Thymus (tissue), 11 donors: ENCODE results near the gene HAUS1. TPM values are rescaled to one million over a fixed set of nuclear protein-coding genes. Genes with fewer than 3 reads are reported as not detected.
"Not testable (repeated sequence)": the region's sequence is repeated elsewhere in the genome, so short reads cannot be mapped to it uniquely, and the experiment has no call there.

ENCODE experiments used
- DNase-seq, 9 donors: peaks; one replicate each; pipeline ENCODE4 v3.0.0-alpha.2; 2013; ENCODE audit warnings: low spot score in 9 of 9, low read depth in 6 of 9, missing footprints in 1 of 9
- H3K27ac ChIP-seq, 2 donors: one replicate each; pipeline ENCODE4 v1.5.1; 2013; ENCODE audit warnings: control low read depth in 1 of 2, low read depth in 1 of 2, low read length in 1 of 2, mild to moderate bottlenecking in 1 of 2, moderate library complexity in 1 of 2
- H3K27me3 ChIP-seq, 2 donors: one replicate each; pipeline ENCODE4 v1.5.1; 2013; ENCODE audit warnings: low read length in 1 of 2; ENCODE audit not compliant: control insufficient read depth in 2 of 2, insufficient read depth in 1 of 2
- H3K36me3 ChIP-seq, 2 donors: one replicate each; pipeline ENCODE4 v1.5.1; 2013; ENCODE audit warnings: low read length in 1 of 2, mild to moderate bottlenecking in 1 of 2, moderate library complexity in 1 of 2; ENCODE audit not compliant: control insufficient read depth in 2 of 2, insufficient read depth in 2 of 2
- H3K4me1 ChIP-seq, 2 donors: one replicate each; pipeline ENCODE4 v1.5.1; 2013; ENCODE audit warnings: low read length in 2 of 2; ENCODE audit not compliant: control insufficient read depth in 2 of 2, insufficient read depth in 2 of 2
- H3K4me3 ChIP-seq, 2 donors: one replicate each; pipeline ENCODE4 v1.5.1; 2013; ENCODE audit warnings: low read length in 2 of 2, control low read depth in 1 of 2, mild to moderate bottlenecking in 1 of 2
- H3K9me3 ChIP-seq, 2 donors: one replicate each; pipeline ENCODE4 v1.5.1; 2013; ENCODE audit warnings: low read length in 1 of 2, mild to moderate bottlenecking in 1 of 2; ENCODE audit not compliant: control insufficient read depth in 2 of 2, insufficient read depth in 1 of 2
- WGBS: extraction: QIAGEN DNeasy Blood & Tissue Kit; methylation state at CpG from one replicate; pipeline ENCODE4 v1.1.7; 2013; 5-methylcytosine and 5-hydroxymethylcytosine counted together
- polyA plus RNA-seq: library from polyadenylated mRNA; stranded (reverse); fragments of 200-250 nt; gene quantifications from one replicate; pipeline ENCODE4 v1.2.3, GENCODE V29; 2013
- total RNA-seq: library from RNA; stranded (reverse); fragments of 120-200 nt; gene quantifications from one replicate; pipeline ENCODE4 v1.2.4, GENCODE V29; 2013
- donor health status: healthy.

Gene HAUS1
- total and polyA plus RNA-seq, 2 donors: 45.7 to 72.9 TPM

DNA sequence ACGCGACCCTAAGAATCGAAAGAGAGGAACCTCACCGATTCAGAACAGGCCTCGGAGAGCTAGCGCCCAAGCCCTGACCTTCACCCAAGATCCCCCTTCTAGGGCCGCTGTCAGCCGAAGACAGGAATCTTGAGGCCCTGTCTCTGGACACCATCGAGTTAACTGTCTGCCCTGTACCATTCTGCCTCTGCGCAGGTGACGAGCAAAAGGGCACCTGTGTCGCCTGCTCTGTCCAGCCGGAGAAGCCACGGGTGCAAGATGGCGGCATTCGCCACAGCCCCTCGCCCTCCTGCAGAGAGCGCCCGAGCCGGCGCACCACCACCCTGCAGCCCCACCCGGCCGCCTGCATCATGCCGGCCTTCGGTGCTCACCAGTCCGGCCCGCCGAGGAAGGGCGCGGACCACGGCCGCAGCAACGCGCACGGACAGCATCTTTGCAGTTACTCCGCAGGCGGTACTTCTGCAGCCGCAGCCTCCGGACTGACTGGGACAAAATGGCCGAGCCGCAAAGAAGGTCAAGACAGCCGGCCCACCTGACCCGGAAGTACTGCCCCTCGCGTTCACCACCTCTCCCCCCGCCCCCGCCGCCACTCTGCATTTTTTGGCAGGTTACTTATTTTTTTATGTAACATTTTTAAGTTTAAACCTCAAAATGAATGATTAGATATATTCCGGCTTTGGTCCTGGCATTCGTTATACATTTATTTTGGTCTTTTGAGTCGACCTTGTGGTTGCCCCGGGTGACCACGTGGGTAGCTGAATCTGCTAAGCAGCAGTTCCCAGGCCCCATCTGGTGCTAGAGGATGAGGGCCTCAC lies 6.2 kb upstream of the HAUS1 start, which contains the start of gene ATP5F1A:
ATP5F1A (minus strand) TSS at position 496 of the 815 bp plus-strand sequence; CDS start at position 431, 65 bp downstream.
- peak within 1 kb of the TSS; percentile 91 to 95 for H3K27ac ChIP-seq
- H3K4me3 ChIP-seq: peak within 1 kb of the TSS; percentile 77 to 82
- peaks cover 15 to 16% of the 10 kb centered on the region in 2 donors for H3K4me1 ChIP-seq
- no peaks in the 10 kb centered on the region for H3K27me3 ChIP-seq
- no peaks in the 10 kb centered on the region for H3K9me3 ChIP-seq
- peak in 8 of 9 donors; percentile 72 to 92 (median 78) for DNase-seq
- under 1% methylated on average over 53 of the region's 53 CpGs for WGBS
- H3K36me3 ChIP-seq: peaks cover 12 to 21% of the 10 kb centered on the region in 2 donors

GRCh38 chr18:46098616-46098933 lies 5.6 kb upstream of the HAUS1 start:
- Histone ChIP-seq H3K27me3 (no peaks in the 10 kb centered on the region), H3K4me1 (peaks cover 15 to 16% of the 10 kb centered on the region in 2 donors), H3K27ac (peak overlapping the region; percentile 57 to 91), H3K9me3 (no peaks in the 10 kb centered on the region), H3K36me3 (peaks cover 7 to 15% of the 10 kb centered on the region in 2 donors), H3K4me3 (peak overlapping the region; percentile 77 to 82)
- 43% methylated on average over 16 of the region's 16 CpGs for WGBS
- peak in 1 of 9 donors; percentile 36 for DNase-seq

DNA sequence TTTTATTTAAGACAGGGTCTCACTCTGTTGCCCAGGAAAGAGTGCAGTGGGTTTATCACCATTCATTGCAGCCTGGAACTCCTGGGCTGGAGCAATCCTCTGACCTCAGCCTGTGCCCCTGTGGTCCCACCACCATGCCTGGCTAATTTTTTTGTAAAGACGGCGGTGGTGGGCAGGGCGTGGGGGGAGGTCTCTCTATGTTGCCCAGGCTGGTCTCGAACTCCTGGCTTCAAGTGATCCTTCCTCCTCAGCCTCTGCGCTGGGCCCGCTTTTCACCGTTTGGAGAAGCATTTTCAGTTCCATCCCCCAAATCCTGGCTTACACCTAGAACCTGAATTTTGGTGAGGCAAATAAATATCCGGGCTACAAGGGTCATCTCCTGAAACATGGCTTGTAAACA lies 4.7 kb upstream of the HAUS1 start:
- H3K27me3 ChIP-seq: no peaks in the 10 kb centered on the region
- DNase-seq: no peak
- H3K4me1 ChIP-seq: peaks cover 15 to 20% of the 10 kb centered on the region in 2 donors
- H3K4me3 ChIP-seq: no peak overlapping the region
- 98% methylated on average over 8 of the region's 8 CpGs for WGBS
- peaks cover 0 to 8% of the 10 kb centered on the region in 2 donors for H3K36me3 ChIP-seq
- no peak overlapping the region for H3K27ac ChIP-seq
- H3K9me3 ChIP-seq: no peaks in the 10 kb centered on the region

- H3K9me3 ChIP-seq: no peaks in the 10 kb centered on the region
- H3K4me1 ChIP-seq: peaks cover 0 to 3% of the 10 kb centered on the region in 2 donors
- H3K36me3 ChIP-seq: peaks cover 17 to 26% of the 10 kb centered on the region in 2 donors
- H3K27ac ChIP-seq: no peak overlapping the region
- 98% methylated on average over 5 of the region's 5 CpGs for WGBS
- no peak for DNase-seq
- no peak overlapping the region for H3K4me3 ChIP-seq
- H3K27me3 ChIP-seq: no peaks in the 10 kb centered on the region
Measured at GRCh38 chr18:46109386-46109785, 5.2 kb downstream of the HAUS1 start.

DNA sequence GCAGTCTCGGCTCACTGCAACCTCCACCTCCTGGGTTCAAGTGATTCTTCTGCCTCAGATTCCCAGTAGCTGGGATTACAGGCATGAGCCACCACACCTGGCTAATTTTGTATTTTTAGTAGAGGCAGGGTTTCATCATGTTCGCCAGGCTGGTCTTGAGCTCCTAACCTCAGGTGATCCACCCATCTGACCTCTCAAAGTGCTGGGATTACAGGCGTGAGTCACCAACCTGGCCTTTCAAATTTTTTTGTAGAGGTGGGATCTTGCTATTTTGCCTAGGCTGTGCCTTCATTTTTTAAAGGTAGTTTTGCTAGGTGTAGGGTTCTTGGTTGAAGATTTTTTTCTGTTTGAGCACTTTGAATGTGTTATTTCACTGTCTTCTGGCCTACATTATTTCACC lies 6.2 kb downstream of the HAUS1 start:
- 98% methylated on average over 3 of the region's 3 CpGs for WGBS
- no peak overlapping the region for H3K4me3 ChIP-seq
- H3K36me3 ChIP-seq: peaks cover 26 to 33% of the 10 kb centered on the region in 2 donors
- DNase-seq: no peak
- H3K27ac ChIP-seq: no peak overlapping the region
- no peaks in the 10 kb centered on the region for H3K27me3 ChIP-seq
- no peaks in the 10 kb centered on the region for H3K9me3 ChIP-seq
- no peaks in the 10 kb centered on the region for H3K4me1 ChIP-seq

DNA sequence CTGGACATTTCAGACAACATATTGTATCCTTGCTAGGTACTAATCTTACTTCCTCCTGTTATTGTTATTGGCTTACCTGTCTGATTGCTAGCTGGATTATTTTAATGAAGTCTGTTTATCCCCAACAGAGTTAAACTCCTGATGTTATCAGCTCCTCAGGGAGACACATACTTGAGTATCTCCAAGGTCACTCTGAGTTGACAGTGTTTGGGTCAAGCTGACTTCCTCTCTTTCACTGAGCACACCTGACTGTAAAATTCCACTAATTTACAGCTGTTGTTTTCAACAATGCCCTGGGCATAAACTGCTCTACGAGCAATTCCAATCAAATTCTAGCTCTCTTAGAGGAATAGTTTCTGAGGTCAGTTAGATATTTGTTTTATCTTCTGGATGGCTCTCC lies 9.6 kb downstream of the HAUS1 start:
- Histone ChIP-seq H3K4me3 (no peak overlapping the region), H3K27me3 (no peaks in the 10 kb centered on the region), H3K4me1 (no peaks in the 10 kb centered on the region), H3K36me3 (peaks cover 28 to 34% of the 10 kb centered on the region in 2 donors), H3K27ac (no peak overlapping the region), H3K9me3 (no peaks in the 10 kb centered on the region)
- WGBS: 99% methylated on average over 1 of the region's 1 CpG
- no peak for DNase-seq

- H3K36me3 ChIP-seq: peaks cover 29 to 59% of the 10 kb centered on the region in 2 donors
- not testable (repeated sequence) for H3K4me3 ChIP-seq, H3K27me3 ChIP-seq, H3K9me3 ChIP-seq, H3K4me1 ChIP-seq, DNase-seq, H3K27ac ChIP-seq
- 97% methylated on average over 4 of the region's 4 CpGs for WGBS
Measured at GRCh38 chr18:46126625-46127024, 22.4 kb downstream of the HAUS1 start.

DNA sequence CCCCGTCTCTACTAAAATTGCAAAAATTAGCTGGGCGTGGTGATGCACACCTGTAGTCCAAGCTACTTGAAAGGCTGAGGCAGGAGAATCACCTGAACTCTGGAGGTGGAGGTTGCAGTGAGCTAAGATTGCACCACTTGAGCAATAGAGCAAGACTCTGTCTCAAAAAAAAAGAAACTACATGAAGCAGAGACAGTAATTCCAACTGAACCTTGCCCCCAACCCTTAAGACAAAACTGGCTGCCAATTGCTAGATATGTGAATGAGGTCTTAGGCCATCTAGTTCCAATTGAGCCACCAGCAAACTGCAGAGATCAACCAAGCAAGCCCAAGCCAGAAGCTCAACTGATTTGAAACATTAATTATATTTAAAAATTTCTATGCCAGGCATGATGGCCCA lies 25.9 kb downstream of the HAUS1 start:
- WGBS: 99% methylated on average over 2 of the region's 2 CpGs
- Histone ChIP-seq H3K36me3 (peaks cover 16 to 48% of the 10 kb centered on the region in 2 donors), H3K27ac (no peak overlapping the region), H3K4me1 (no peaks in the 10 kb centered on the region), H3K27me3 (no peaks in the 10 kb centered on the region), H3K9me3 (no peaks in the 10 kb centered on the region), H3K4me3 (no peak overlapping the region)
- DNase-seq: no peak

DNA sequence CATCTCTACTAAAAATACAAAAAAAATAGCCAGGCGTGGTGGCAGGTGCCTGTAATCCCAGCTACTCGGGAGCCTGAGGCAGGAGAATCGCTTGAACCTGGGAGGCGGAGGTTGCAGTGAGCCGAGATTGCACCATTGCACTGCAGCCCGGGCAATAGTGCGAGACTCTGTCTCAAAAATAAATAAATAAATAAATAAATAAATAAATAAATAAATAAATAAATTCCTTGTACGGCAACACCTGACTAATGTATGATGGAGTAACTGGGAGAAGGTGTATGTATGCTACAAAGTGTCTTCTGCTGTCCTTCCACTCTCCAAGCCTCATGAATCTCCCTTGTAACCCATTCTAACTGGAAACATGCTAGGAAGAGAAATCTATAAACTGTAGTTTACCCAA lies 26.4 kb downstream of the HAUS1 start:
- WGBS: 93% methylated on average over 8 of the region's 8 CpGs
- H3K4me3 ChIP-seq, H3K4me1 ChIP-seq, H3K27ac ChIP-seq, H3K27me3 ChIP-seq, H3K9me3 ChIP-seq, DNase-seq: not testable (repeated sequence)
- peaks cover 16 to 46% of the 10 kb centered on the region in 2 donors for H3K36me3 ChIP-seq
